Fibroblast of lung (primary cell): ENCODE measurements around the gene CCDC183. TPM values are rescaled to one million over a fixed set of nuclear protein-coding genes. Genes with fewer than 3 reads are reported as not detected.
"Not testable (repeated sequence)": the region's sequence is repeated elsewhere in the genome, so short reads cannot be mapped to it uniquely, and the experiment has no call there.

Source experiments
- DNase-seq, 2 donors: peaks; one replicate each; pipeline versions ENCODE4 v3.0.0 to v3.0.0-alpha.2; 2010; ENCODE audit warnings: low read depth in 2 of 2
- H2AFZ ChIP-seq: 2 replicates; pipeline ENCODE4 v1.5.1; 2012; ENCODE audit warnings: low read length, control low read depth, inconsistent platforms
- H3K27ac ChIP-seq: 2 replicates; pipeline ENCODE4 v1.5.1; 2011; ENCODE audit warnings: low read length, control low read depth; ENCODE audit not compliant: insufficient read depth
- H3K27me3 ChIP-seq: 2 replicates; pipeline ENCODE4 v1.5.1; 2011; ENCODE audit warnings: mild to moderate bottlenecking, low read length; ENCODE audit not compliant: control insufficient read depth, insufficient read depth
- H3K36me3 ChIP-seq: 2 replicates; pipeline ENCODE4 v1.5.1; 2011; ENCODE audit warnings: low read length; ENCODE audit not compliant: control insufficient read depth, insufficient read depth
- H3K4me1 ChIP-seq: 2 replicates; pipeline ENCODE4 v1.5.1; 2011; ENCODE audit warnings: low read length; ENCODE audit not compliant: control insufficient read depth, insufficient read depth; ENCODE audit errors: extremely low read depth
- H3K4me2 ChIP-seq: 2 replicates; pipeline ENCODE4 v1.5.1; 2011; ENCODE audit warnings: low read length, control low read depth; ENCODE audit not compliant: insufficient read depth; ENCODE audit errors: extremely low read depth
- H3K4me3 ChIP-seq, 4 experiments: fragments of 200-600 bp in 1 of 4; sonication (generic) in 1 of 4; replicated peaks in 1 of 4; 2 replicates each; pipeline ENCODE4 v1.5.1; 2011 to 2016; ENCODE audit warnings: low read length in 4 of 4, low read depth in 3 of 4, mild to moderate bottlenecking in 3 of 4, control low read depth in 2 of 4, inconsistent platforms in 1 of 4, mixed read lengths in 1 of 4; ENCODE audit not compliant: insufficient read depth in 1 of 4; ENCODE audit errors: control extremely low read depth in 1 of 4
- H3K79me2 ChIP-seq: 2 replicates; pipeline ENCODE4 v1.5.1; 2012; ENCODE audit warnings: mild to moderate bottlenecking, low read length, inconsistent platforms; ENCODE audit not compliant: control insufficient read depth, insufficient read depth
- H3K9ac ChIP-seq: 2 replicates; pipeline ENCODE4 v1.5.1; 2011; ENCODE audit warnings: mild to moderate bottlenecking, low read length, control low read depth; ENCODE audit not compliant: insufficient read depth
- H3K9me3 ChIP-seq: 2 replicates; pipeline ENCODE4 v1.5.1; 2012; ENCODE audit warnings: low read depth, low read length; ENCODE audit not compliant: control insufficient read depth, insufficient read depth
- H4K20me1 ChIP-seq: 2 replicates; pipeline ENCODE4 v1.5.1; 2011; ENCODE audit warnings: low read length; ENCODE audit not compliant: control insufficient read depth, insufficient read depth; ENCODE audit errors: extremely low read depth
- CTCF ChIP-seq, 2 donors: IDR thresholded peaks in 1 of 2; conservative IDR thresholded peaks in 1 of 2; 1 replicate in 1 of 2; 2 replicates in 1 of 2; pipeline ENCODE4 v1.5.1; 2011 to 2012; ENCODE audit warnings: low read length in 2 of 2, control low read depth in 1 of 2, inconsistent platforms in 1 of 2, low read depth in 1 of 2, mild to moderate bottlenecking in 1 of 2
- EZH2 ChIP-seq: IDR thresholded peaks from 2 replicates; pipeline ENCODE4 v1.5.1; 2012; ENCODE audit warnings: low read length, control low read depth, mild to moderate bottlenecking; ENCODE audit errors: missing control alignments
- polyA plus RNA-seq, 2 donors: library from polyadenylated mRNA; depleted of rRNA in 1 of 2; stranded (reverse) in 1 of 2; unstranded in 1 of 2; fragments of >200 nt; gene quantifications; 2 replicates each; pipeline ENCODE4 v1.2.1, GENCODE V29; 2011 to 2012; ENCODE audit warnings: missing spikeins in 1 of 2
- total RNA-seq: library from RNA; depleted of rRNA; stranded (reverse); fragments of >200 nt; gene quantifications from 2 replicates; pipeline ENCODE4 v1.2.1, GENCODE V29; 2014

Gene CCDC183
- total and polyA plus RNA-seq, 2 donors (not counting 1 experiment from before 2014, with no cell fraction given): 0.35 to 0.99 TPM

- no peak for DNase-seq
- H3K4me3 ChIP-seq: no peak overlapping the region
These were observed 3.1 kb downstream of the CCDC183 start for GRCh38 chr9:136799079-136799853.

GRCh38 chr9:136799854-136800657, 3.9 kb downstream of the CCDC183 start:
- TF ChIP-seq CTCF (conservative IDR thresholded peaks at IDR 0.05 in 1 of 2, IDR thresholded peaks at IDR 0.05 in 1 of 2; ENCODE audit: low read depth in 1 of 2, low read length in 2 of 2) (no peak), EZH2 (no peak)
- Histone ChIP-seq H3K27ac (no peak overlapping the region), H3K79me2 (no peaks in the 10 kb centered on the region), H3K9ac (no peak overlapping the region), H3K4me3 (peak overlapping the region in 3 of 4 experiments; percentile 8 to 43 (median 34)), H3K36me3 (no peaks in the 10 kb centered on the region), H3K4me1 (no peaks in the 10 kb centered on the region), H3K27me3 (peaks cover 33% of the 10 kb centered on the region), H3K9me3 (no peaks in the 10 kb centered on the region), H4K20me1 (no peaks in the 10 kb centered on the region), H2AFZ (no peak overlapping the region), H3K4me2 (peak overlapping the region; percentile 71)
- peak; percentile 42 to 44 for DNase-seq

More at GRCh38 chr9:136799079-136799853, 3.1 kb downstream of the CCDC183 start:
- Histone ChIP-seq H3K4me2 (no peak overlapping the region), H2AFZ (no peak overlapping the region), H3K9ac (no peak overlapping the region), H3K79me2 (no peaks in the 10 kb centered on the region), H4K20me1 (no peaks in the 10 kb centered on the region), H3K4me1 (no peaks in the 10 kb centered on the region), H3K27me3 (peaks cover 33% of the 10 kb centered on the region), H3K36me3 (no peaks in the 10 kb centered on the region), H3K9me3 (no peaks in the 10 kb centered on the region), H3K27ac (no peak overlapping the region)
- TF ChIP-seq CTCF (conservative IDR thresholded peaks at IDR 0.05 in 1 of 2, IDR thresholded peaks at IDR 0.05 in 1 of 2; ENCODE audit: low read depth in 1 of 2, low read length in 2 of 2): no peak
- no peak for TF ChIP-seq EZH2

GRCh38 chr9:136802321-136802720, 6.2 kb downstream of the CCDC183 start:
- H3K9ac ChIP-seq: no peak overlapping the region
- TF ChIP-seq CTCF (conservative IDR thresholded peaks at IDR 0.05 in 1 of 2, IDR thresholded peaks at IDR 0.05 in 1 of 2; ENCODE audit: low read depth in 1 of 2, low read length in 2 of 2) (no peak), EZH2 (no peak)
- peaks cover 23% of the 10 kb centered on the region for H3K27me3 ChIP-seq
- no peaks in the 10 kb centered on the region for H4K20me1 ChIP-seq
- no peak overlapping the region for H3K4me3 ChIP-seq
- no peak for DNase-seq
- H3K36me3 ChIP-seq: peaks cover 2% of the 10 kb centered on the region
- H3K27ac ChIP-seq: no peak overlapping the region
- H3K9me3 ChIP-seq: no peaks in the 10 kb centered on the region
- H3K4me2 ChIP-seq: no peak overlapping the region
- H3K4me1 ChIP-seq: peaks cover 6% of the 10 kb centered on the region
- no peaks in the 10 kb centered on the region for H3K79me2 ChIP-seq
- no peak overlapping the region for H2AFZ ChIP-seq

- not testable (repeated sequence) for H4K20me1 ChIP-seq, H3K9me3 ChIP-seq, H2AFZ ChIP-seq, H3K4me3 ChIP-seq, H3K36me3 ChIP-seq, H3K79me2 ChIP-seq, H3K4me1 ChIP-seq, H3K27ac ChIP-seq, DNase-seq, H3K4me2 ChIP-seq, H3K9ac ChIP-seq
- peaks cover 23% of the 10 kb centered on the region for H3K27me3 ChIP-seq
These were observed 6.9 kb downstream of the CCDC183 start for GRCh38 chr9:136803009-136803550.
